Right cardiac atrium (tissue), 5 donors: ENCODE results near the gene MAP3K6. TPM values are rescaled to one million over a fixed set of nuclear protein-coding genes. Genes with fewer than 3 reads are reported as not detected.
"Not testable (repeated sequence)": the region's sequence is repeated elsewhere in the genome, so short reads cannot be mapped to it uniquely, and the experiment has no call there.

ENCODE experiments used
- ATAC-seq, 2 donors: fragments of 200-7000 bp; cut with Tn5 transposase; one replicate each; pipeline versions ENCODE4 v1.8.0 to v1.9.1; 2020; ENCODE audit warnings: moderate library complexity in 2 of 2, mild to moderate bottlenecking in 1 of 2
- DNase-seq, 3 donors: peaks; one replicate each; pipeline ENCODE4 v3.0.0-alpha.2; 2020
- H3K27ac ChIP-seq: one replicate; pipeline ENCODE4 v1.5.1; 2013; ENCODE audit warnings: mild to moderate bottlenecking, low read length, control low read depth, moderate library complexity
- H3K27me3 ChIP-seq: one replicate; pipeline ENCODE4 v1.6.1; 2013; ENCODE audit not compliant: control insufficient read depth, insufficient read depth
- H3K4me1 ChIP-seq: one replicate; pipeline ENCODE4 v1.6.1; 2013; ENCODE audit warnings: low read length; ENCODE audit not compliant: control insufficient read depth, insufficient read depth
- H3K4me3 ChIP-seq: one replicate; pipeline ENCODE4 v1.5.1; 2013; ENCODE audit warnings: low read length, control low read depth
- H3K9me3 ChIP-seq: one replicate; pipeline ENCODE4 v1.6.1; 2013; ENCODE audit warnings: low read length; ENCODE audit not compliant: control insufficient read depth
- WGBS: extraction: QIAGEN DNeasy Blood & Tissue Kit; methylation state at CpG from one replicate; pipeline ENCODE4 v1.1.7; 2013; 5-methylcytosine and 5-hydroxymethylcytosine counted together
- intact Hi-C, 4 donors: fragments of 100-400 bp; cut with DNase I; formaldehyde crosslinking; loops; one replicate each; pipeline versions ENCODE4 v1.11.0 to v1.14.0; 2022 to 2023
- long read RNA-seq, 4 donors: library from polyadenylated mRNA; unstranded; transcript quantifications; one replicate each; pipeline ENCODE4 v2.0.0, GENCODE V29; 2020 to 2021
- polyA plus RNA-seq: library from polyadenylated mRNA; stranded (reverse); fragments of 200-250 nt; gene quantifications from one replicate; pipeline ENCODE4 v1.2.3, GENCODE V29; 2013
- total RNA-seq, 4 donors: library from RNA; stranded (reverse); fragmentation: NEBNext Ultra II Directional; extraction: Animal tissue kit (Norgen Biotek cat#: 25700); gene quantifications; one replicate each; pipeline ENCODE4 v1.2.1, GENCODE V29; 2021
- donor health status: healthy with polysubstance abuse.
- donor health status: DM: no; HTN: yes; CAD: no.
- donor health status: DM: no; HTN: no; CAD: no.
- donor health status: DM: no; HTN: yes; CAD: no; lungs with severe emphysema.
- donor health status: DM: yes; HTN: yes; CAD: no.

The MAP3K6 gene
- total RNA-seq (10 to 100 TPM; 40.7 to 52.7 (median 45.9) TPM), polyA plus RNA-seq (47.5 TPM)
- long read RNA-seq, donor 1, full-length matches to known transcripts, result 21 of 59 reads
- long read RNA-seq, donor 1, partial matches to known transcripts, result 23 of 59 reads
- long read RNA-seq, donor 1, other reads (novel, unspliced or antisense), result 15 of 59 reads
- long read RNA-seq, donor 2, full-length matches to known transcripts, result 24 of 53 reads
- long read RNA-seq, donor 2, partial matches to known transcripts, result 10 of 53 reads
- long read RNA-seq, donor 2, other reads (novel, unspliced or antisense), result 19 of 53 reads
- long read RNA-seq, donor 3, full-length matches to known transcripts, result 7 of 76 reads
- long read RNA-seq, donor 3, partial matches to known transcripts, result 43 of 76 reads
- long read RNA-seq, donor 3, other reads (novel, unspliced or antisense), result 26 of 76 reads
- long read RNA-seq, donor 4, full-length matches to known transcripts, result 13 of 38 reads
- long read RNA-seq, donor 4, partial matches to known transcripts, result 13 of 38 reads
- long read RNA-seq, donor 4, other reads (novel, unspliced or antisense), result 12 of 38 reads

DNA sequence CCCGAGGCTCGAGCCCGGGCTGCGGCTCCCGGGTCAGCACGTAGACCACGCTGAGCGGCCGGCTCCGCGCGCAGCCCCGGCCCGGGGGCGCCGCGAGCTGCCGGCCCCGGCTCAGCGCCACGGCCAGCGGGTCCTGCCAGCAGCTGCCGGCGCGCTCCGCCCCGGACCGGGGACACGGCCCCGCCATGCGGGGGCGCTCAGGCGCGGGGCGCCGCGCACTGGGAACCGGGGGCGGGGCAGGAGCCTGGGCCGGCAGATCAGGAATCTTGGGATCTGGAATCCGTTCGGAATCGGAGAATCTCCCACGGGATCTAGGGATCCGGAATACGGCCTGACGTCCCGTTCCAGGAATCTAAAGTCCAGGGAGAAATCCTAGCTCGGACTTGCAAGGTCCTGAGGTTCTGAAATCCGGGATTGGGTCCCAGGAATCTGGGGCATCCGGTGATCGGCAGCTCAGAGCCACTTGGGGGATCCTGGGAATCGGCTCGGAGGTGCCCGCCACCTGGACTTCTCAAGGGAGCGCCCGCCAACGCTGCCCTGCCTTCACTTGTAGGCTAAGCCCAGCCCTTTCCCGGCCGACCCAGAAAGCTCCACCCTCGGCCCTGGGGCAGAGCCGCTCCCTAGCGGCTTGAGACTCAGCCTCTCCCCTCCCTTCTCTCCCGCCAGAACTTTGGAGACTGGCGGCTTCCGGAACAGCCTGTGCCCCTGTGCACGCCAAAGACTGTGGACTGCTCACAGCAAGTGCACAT, at the start of gene MAP3K6:
Gene MAP3K6, minus strand, starts transcription at position 551 of the 749 bp plus-strand sequence. Its CDS starts 364 bp downstream, at position 187.
- Histone ChIP-seq H3K4me3 (peak within 1 kb of the TSS; percentile 94), H3K9me3 (no peaks in the 10 kb centered on the region), H3K4me1 (peaks cover 18% of the 10 kb centered on the region), H3K27ac (peak within 1 kb of the TSS; percentile 100), H3K27me3 (no peaks in the 10 kb centered on the region)
- intact Hi-C loops, result loop anchor here in 1 of 4 donors (5.0 kb wide), 1 partner anchor 36 kb away; no protein-coding TSS in a partner anchor
- peak; percentile 85 to 88 for ATAC-seq
- under 1% methylated on average over 67 of the region's 67 CpGs for WGBS
- DNase-seq, result peak; percentile 95 to 98 (median 95)

DNA sequence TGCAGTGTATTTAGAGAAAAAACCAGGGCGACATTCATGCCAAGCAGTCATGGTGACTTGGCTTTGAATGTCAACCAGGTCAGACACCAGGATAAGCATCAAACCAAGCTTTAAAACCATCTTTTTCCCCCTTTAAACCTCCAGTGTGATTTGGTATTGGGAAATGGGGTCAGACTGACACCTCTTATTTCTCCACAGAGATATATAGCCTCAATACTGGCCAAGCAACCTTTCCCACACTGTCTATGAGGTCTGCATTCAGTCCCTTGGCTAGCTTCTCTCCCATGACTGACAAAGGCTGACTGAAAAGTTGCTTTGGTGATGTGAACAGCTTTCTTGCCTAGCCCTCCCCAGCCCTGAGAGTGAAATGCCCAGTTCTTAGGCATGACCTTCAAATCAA, 47.3 kb upstream of the MAP3K6 start:
- intact Hi-C loops, result no loop called here
- 92% methylated on average over 1 of the region's 1 CpG for WGBS
- DNase-seq, result no peak
- Histone ChIP-seq H3K27me3 (no peaks in the 10 kb centered on the region), H3K9me3 (no peaks in the 10 kb centered on the region), H3K4me1 (peaks cover 12% of the 10 kb centered on the region), H3K4me3 (no peak overlapping the region), H3K27ac (peak overlapping the region; percentile 33)
- ATAC-seq, result no peak

- Histone ChIP-seq H3K4me1 (peaks cover 12% of the 10 kb centered on the region), H3K4me3 (no peak overlapping the region), H3K9me3 (no peaks in the 10 kb centered on the region), H3K27ac (peak overlapping the region; percentile 55), H3K27me3 (no peaks in the 10 kb centered on the region)
- DNase-seq (peak in 1 of 3 donors; percentile 67), ATAC-seq (peak; percentile 70 to 79)
- WGBS, result 44% methylated on average over 4 of the region's 4 CpGs
- intact Hi-C loops, result no loop called here
These were observed 46.2 kb upstream of the MAP3K6 start for GRCh38 chr1:27413004-27413403.

DNA sequence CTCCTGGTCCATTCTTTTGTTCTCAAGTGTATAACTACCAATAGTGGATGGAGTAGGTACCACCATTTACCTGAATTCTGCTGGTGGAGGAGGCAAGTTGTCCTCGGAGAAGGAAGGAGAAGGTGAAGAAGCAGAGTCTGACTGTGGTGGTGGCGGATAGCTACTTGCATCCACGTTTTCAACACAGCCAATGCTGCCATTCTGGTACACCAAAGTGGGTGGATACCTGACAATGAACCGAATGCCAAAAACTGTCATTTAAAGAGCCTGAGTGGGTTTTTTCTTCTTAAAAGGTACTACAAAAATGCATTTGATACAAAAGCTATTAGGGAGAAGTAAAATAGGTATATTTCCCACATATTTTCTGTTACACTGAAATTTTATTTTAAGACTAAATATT, 45.7 kb upstream of the MAP3K6 start:
- DNase-seq (no peak), ATAC-seq (no peak)
- Histone ChIP-seq H3K27ac (no peak overlapping the region), H3K27me3 (no peaks in the 10 kb centered on the region), H3K4me1 (peaks cover 12% of the 10 kb centered on the region), H3K4me3 (no peak overlapping the region), H3K9me3 (no peaks in the 10 kb centered on the region)
- intact Hi-C loops, result no loop called here
- 87% methylated on average over 4 of the region's 4 CpGs for WGBS

- no peak overlapping the region for H3K4me3 ChIP-seq
- ATAC-seq, result no peak
- H3K9me3 ChIP-seq, result no peaks in the 10 kb centered on the region
- intact Hi-C loops, result no loop called here
- 83% methylated on average over 2 of the region's 2 CpGs for WGBS
- no peak for DNase-seq
- H3K27me3 ChIP-seq, result no peaks in the 10 kb centered on the region
- H3K27ac ChIP-seq, result no peak overlapping the region
- peaks cover 12% of the 10 kb centered on the region for H3K4me1 ChIP-seq
These were observed 43.9 kb upstream of the MAP3K6 start for GRCh38 chr1:27410709-27411108.

GRCh38 chr1:27409669-27410068, 42.9 kb upstream of the MAP3K6 start:
- DNase-seq (no peak), ATAC-seq (no peak)
- 94% methylated on average over 11 of the region's 11 CpGs for WGBS
- intact Hi-C loops, result no loop called here
- Histone ChIP-seq H3K27ac (no peak overlapping the region), H3K9me3 (no peaks in the 10 kb centered on the region), H3K27me3 (no peaks in the 10 kb centered on the region), H3K4me1 (peaks cover 18% of the 10 kb centered on the region), H3K4me3 (no peak overlapping the region)

DNA sequence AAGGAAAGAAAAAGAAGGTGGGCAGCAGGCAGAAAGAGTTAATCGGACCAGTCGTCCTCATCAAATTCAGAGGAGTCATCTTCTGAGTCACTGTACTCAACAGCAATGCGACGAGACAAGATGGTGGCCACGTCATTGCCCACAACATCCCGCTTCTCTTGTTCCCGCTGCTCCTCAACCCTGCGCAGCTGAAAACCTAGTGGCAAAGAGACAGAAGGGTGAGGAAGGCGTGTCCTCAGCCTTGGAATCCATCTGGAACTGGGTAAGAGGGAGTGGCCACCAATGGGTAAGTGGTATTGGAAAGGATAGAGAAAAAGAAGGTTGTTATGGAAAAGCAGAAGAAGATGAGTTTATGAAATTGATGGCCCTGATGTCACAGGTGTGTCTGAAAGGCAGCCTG, 41.4 kb upstream of the MAP3K6 start:
- Histone ChIP-seq H3K4me3 (no peak overlapping the region), H3K27me3 (no peaks in the 10 kb centered on the region), H3K27ac (no peak overlapping the region), H3K9me3 (no peaks in the 10 kb centered on the region), H3K4me1 (peaks cover 18% of the 10 kb centered on the region)
- intact Hi-C loops, result no loop called here
- WGBS, result 93% methylated on average over 9 of the region's 9 CpGs
- ATAC-seq (no peak), DNase-seq (no peak)

GRCh38 chr1:27406791-27407190, 40.0 kb upstream of the MAP3K6 start:
- Histone ChIP-seq H3K4me1 (peaks cover 22% of the 10 kb centered on the region), H3K27ac (peak overlapping the region; percentile 1)
- H3K27me3 ChIP-seq, intact Hi-C loops, H3K9me3 ChIP-seq, ATAC-seq, H3K4me3 ChIP-seq, DNase-seq: not testable (repeated sequence)
- WGBS, result 79% methylated on average over 2 of the region's 2 CpGs

DNA sequence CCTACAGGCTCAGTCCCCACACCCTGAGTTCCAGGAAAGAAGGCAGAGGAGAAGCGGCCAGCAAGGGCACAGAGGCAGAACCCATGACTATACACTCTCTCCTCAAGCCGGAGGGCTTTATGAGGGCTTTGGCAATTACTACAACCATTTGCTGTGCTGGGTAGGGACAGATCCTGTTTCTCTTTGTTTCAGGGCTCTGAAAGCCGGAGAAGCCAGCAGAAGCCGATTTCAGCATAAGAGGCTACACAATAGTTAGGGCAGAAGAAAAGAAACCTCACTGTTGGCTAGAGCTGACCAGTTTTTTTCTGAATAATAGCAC, 39.6 kb upstream of the MAP3K6 start:
- Histone ChIP-seq H3K27ac (peak overlapping the region; percentile 66), H3K4me3 (no peak overlapping the region), H3K9me3 (no peaks in the 10 kb centered on the region), H3K4me1 (peaks cover 25% of the 10 kb centered on the region), H3K27me3 (no peaks in the 10 kb centered on the region)
- intact Hi-C loops, result no loop called here
- WGBS, result 59% methylated on average over 4 of the region's 4 CpGs
- ATAC-seq, result no peak
- no peak for DNase-seq

DNA sequence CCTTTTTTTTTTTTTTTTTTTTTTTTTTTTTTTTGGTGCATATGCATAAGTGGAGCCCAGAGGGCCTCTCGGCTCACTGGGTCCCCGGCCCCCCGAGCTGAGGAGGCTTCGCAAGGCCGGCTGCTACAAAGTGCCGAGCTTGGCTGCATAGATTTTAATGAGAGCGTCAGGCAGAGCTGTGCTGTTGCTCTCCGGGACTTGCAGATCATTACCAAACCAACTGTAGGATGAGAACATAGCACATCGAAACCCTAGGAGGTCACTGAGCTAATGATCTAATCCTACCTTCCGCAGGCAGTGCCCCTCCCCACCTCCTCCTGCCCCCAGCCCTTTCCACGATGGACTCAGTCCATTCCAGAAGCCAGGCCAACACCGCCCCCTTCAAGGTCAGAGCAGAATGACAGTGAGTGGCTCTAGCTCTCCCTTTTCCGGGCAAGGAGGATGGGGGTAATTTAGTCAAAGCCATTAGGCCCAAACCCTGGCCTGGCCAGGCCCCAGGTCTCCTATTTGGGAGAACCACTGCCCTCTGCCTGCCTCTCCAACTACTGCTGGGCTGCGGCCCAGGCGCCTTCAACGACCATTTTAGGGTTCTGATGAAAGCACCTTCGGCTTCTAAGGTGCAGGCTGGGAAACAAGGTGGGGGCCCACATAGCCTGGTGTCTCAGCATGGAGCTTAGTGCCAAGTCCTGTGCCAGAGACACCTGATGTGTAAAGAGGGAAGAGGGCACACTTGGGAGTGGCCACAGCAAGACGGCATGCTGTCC, 39.0 kb upstream of the MAP3K6 start:
- H3K9me3 ChIP-seq, H3K27me3 ChIP-seq, H3K4me3 ChIP-seq, ATAC-seq, intact Hi-C loops: not testable (repeated sequence)
- WGBS, result 54% methylated on average over 17 of the region's 18 CpGs
- peaks cover 25% of the 10 kb centered on the region for H3K4me1 ChIP-seq
- H3K27ac ChIP-seq, result peak overlapping the region; percentile 66
- DNase-seq, result peak in 2 of 3 donors; percentile 66 to 73
